SU-DHL-6 (cell line): ENCODE measurements around the gene LDHAL6A.

Source experiments
- H2AFZ ChIP-seq: fragments of 200-600 bp; sonication (generic); 2 replicates; pipeline ENCODE4 v1.6.1; 2014; ENCODE audit warnings: low read depth, mild to moderate bottlenecking, moderate library complexity, mixed read lengths, antibody characterized with exemption, low read length; ENCODE audit not compliant: severe bottlenecking
- H3F3A ChIP-seq: fragments of 200-600 bp; shearing (Covaris generic); 2 replicates; pipeline ENCODE4 v1.6.0; 2016; ENCODE audit warnings: antibody characterized with exemption, mild to moderate bottlenecking; ENCODE audit not compliant: insufficient read depth
- H3K27ac ChIP-seq: fragments of 200-600 bp; sonication (generic); 2 replicates; pipeline ENCODE4 v1.5.1; 2016; ENCODE audit warnings: low read depth, mild to moderate bottlenecking, low read length, moderate library complexity, mixed read lengths
- H3K27me3 ChIP-seq: fragments of 200-600 bp; sonication (generic), shearing (Covaris generic); 2 replicates; pipeline ENCODE4 v1.6.0; 2014; ENCODE audit warnings: mild to moderate bottlenecking, low read length
- H3K36me3 ChIP-seq: fragments of 200-600 bp; sonication (generic); 2 replicates; pipeline ENCODE4 v1.6.1; 2014; ENCODE audit warnings: mild to moderate bottlenecking, low read length, mixed read lengths
- H3K4me2 ChIP-seq: fragments of 300-600, 200-600 bp; shearing (Covaris generic), sonication (generic); 2 replicates; pipeline ENCODE4 v1.6.0; 2014; ENCODE audit warnings: low read length, low read depth, mild to moderate bottlenecking; ENCODE audit not compliant: poor library complexity, severe bottlenecking
- H3K4me3 ChIP-seq: fragments of 200-600 bp; sonication (generic); 2 replicates; pipeline ENCODE4 v1.5.1; 2014; ENCODE audit warnings: antibody characterized with exemption, low read length, mild to moderate bottlenecking, mixed read lengths; ENCODE audit not compliant: insufficient read depth, poor library complexity, severe bottlenecking
- H3K79me2 ChIP-seq: fragments of 200-600 bp; sonication (generic); 2 replicates; pipeline ENCODE4 v1.6.1; 2014; ENCODE audit warnings: mild to moderate bottlenecking, low read length, moderate library complexity; ENCODE audit not compliant: insufficient read depth
- H3K9ac ChIP-seq: fragments of 200-600 bp; sonication (generic); 2 replicates; pipeline ENCODE4 v1.7.0; 2014; ENCODE audit warnings: mild to moderate bottlenecking, low read length
- H3K9me2 ChIP-seq: fragments of 200-600 bp; sonication (generic); replicated peaks from 2 replicates; pipeline ENCODE4 v1.6.1; 2014; ENCODE audit warnings: low read length; ENCODE audit not compliant: insufficient read depth
- H3K9me3 ChIP-seq: fragments of 200-600 bp; sonication (generic); 2 replicates; pipeline ENCODE4 v1.6.1; 2014; ENCODE audit warnings: low read length, mixed read lengths; ENCODE audit not compliant: insufficient read depth
- H4K20me1 ChIP-seq: fragments of 200-600 bp; sonication (generic); 2 replicates; pipeline ENCODE4 v1.6.1; 2014; ENCODE audit warnings: low read depth, mild to moderate bottlenecking, antibody characterized with exemption, low read length, moderate library complexity, mixed read lengths
- EZH2phosphoT487 ChIP-seq: fragments of 200-600 bp; sonication (generic), shearing (Covaris generic); conservative IDR thresholded peaks from 2 replicates; pipeline ENCODE4 v1.6.1; 2018; ENCODE audit warnings: mild to moderate bottlenecking, antibody characterized with exemption, low read length, moderate library complexity, mixed read lengths
- TF ChIP-seq, protein P1 (sequence below): fragments of 200-600 bp; sonication (generic); IDR thresholded peaks from one replicate; pipeline ENCODE4 v1.5.1; 2017; ENCODE audit warnings: antibody characterized with exemption, mild to moderate bottlenecking, low read length, moderate library complexity; ENCODE audit not compliant: insufficient read depth, poor library complexity, severe bottlenecking

LDHAL6A gene

DNA sequence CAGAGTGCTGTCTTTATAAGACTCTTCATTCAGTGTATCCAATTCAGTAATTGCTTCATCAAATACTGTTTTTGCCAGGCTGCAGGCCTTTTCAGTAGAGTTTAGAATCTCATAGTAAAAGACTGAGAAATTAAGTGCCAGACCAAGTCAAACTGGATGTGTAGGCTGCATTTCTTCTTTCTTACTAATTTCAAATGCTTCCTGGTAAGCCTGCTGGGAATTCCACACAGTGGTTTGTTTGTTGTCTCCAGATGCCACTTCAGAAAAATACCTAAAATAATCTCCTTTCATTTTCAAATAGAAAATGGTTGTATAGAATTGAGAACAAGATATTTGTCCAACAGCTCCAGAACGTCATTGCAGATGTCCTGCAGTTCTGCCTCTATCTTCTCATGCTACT lies 34.7 kb downstream of the LDHAL6A start:
- H3K27ac ChIP-seq: no peak overlapping the region
- no peaks in the 10 kb centered on the region for H3F3A ChIP-seq
- H3K9me2 ChIP-seq: no peaks in the 10 kb centered on the region
- H3K36me3 ChIP-seq: peaks cover 20% of the 10 kb centered on the region
- no peak overlapping the region for H2AFZ ChIP-seq
- no peak overlapping the region for H3K4me3 ChIP-seq
- H3K4me2 ChIP-seq: no peak overlapping the region
- no peaks in the 10 kb centered on the region for H3K27me3 ChIP-seq
- H3K79me2 ChIP-seq: no peaks in the 10 kb centered on the region
- H4K20me1 ChIP-seq: no peaks in the 10 kb centered on the region
- no peak for TF ChIP-seq EZH2phosphoT487
- TF ChIP-seq, protein P1, sequence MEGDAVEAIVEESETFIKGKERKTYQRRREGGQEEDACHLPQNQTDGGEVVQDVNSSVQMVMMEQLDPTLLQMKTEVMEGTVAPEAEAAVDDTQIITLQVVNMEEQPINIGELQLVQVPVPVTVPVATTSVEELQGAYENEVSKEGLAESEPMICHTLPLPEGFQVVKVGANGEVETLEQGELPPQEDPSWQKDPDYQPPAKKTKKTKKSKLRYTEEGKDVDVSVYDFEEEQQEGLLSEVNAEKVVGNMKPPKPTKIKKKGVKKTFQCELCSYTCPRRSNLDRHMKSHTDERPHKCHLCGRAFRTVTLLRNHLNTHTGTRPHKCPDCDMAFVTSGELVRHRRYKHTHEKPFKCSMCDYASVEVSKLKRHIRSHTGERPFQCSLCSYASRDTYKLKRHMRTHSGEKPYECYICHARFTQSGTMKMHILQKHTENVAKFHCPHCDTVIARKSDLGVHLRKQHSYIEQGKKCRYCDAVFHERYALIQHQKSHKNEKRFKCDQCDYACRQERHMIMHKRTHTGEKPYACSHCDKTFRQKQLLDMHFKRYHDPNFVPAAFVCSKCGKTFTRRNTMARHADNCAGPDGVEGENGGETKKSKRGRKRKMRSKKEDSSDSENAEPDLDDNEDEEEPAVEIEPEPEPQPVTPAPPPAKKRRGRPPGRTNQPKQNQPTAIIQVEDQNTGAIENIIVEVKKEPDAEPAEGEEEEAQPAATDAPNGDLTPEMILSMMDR: no peak
- H3K9ac ChIP-seq: no peak overlapping the region
- H3K9me3 ChIP-seq: no peaks in the 10 kb centered on the region

DNA sequence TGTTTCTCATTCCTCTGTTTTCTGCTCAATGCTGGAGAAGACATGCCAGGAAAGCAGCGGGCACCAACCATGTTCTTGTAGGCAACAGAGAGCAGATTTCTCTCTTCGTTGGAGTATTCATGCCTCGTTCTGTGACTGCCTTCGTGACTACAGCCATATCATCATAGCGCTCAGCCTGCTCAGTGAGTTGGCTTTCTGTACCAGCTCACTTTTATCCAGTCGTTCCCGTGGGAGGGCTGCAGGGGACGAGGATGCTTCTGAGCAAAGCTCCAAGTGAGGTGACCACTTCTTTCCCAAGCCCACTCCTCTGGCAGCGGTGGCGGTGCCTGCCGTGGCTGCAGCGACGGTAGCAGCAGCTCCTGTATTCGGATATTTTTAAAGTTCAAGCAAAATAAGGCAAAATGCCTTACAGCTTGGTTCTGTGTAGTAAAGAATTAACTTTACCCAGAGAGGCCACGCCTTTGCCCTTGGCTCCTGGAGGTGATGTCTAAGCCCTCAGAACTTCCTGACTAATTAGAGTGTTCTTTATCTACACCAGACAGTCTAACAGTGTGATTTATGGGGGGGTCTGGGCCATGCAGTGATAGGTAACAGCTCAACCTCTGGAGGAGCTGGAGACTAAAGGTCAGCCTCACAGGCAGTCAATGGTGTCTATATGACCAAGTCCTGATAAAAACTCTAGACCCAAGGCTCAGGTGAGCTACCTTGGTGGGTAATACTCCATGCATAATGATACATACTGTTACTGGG lies 35.3 kb downstream of the LDHAL6A start:
- no peak overlapping the region for H2AFZ ChIP-seq
- no peaks in the 10 kb centered on the region for H4K20me1 ChIP-seq
- no peaks in the 10 kb centered on the region for H3F3A ChIP-seq
- H3K27me3 ChIP-seq: no peaks in the 10 kb centered on the region
- H3K4me2 ChIP-seq: no peak overlapping the region
- TF ChIP-seq, protein P1: no peak
- H3K36me3 ChIP-seq: peaks cover 20% of the 10 kb centered on the region
- no peak overlapping the region for H3K9ac ChIP-seq
- no peaks in the 10 kb centered on the region for H3K9me2 ChIP-seq
- no peak overlapping the region for H3K4me3 ChIP-seq
- no peaks in the 10 kb centered on the region for H3K79me2 ChIP-seq
- H3K27ac ChIP-seq: no peak overlapping the region
- no peaks in the 10 kb centered on the region for H3K9me3 ChIP-seq

DNA sequence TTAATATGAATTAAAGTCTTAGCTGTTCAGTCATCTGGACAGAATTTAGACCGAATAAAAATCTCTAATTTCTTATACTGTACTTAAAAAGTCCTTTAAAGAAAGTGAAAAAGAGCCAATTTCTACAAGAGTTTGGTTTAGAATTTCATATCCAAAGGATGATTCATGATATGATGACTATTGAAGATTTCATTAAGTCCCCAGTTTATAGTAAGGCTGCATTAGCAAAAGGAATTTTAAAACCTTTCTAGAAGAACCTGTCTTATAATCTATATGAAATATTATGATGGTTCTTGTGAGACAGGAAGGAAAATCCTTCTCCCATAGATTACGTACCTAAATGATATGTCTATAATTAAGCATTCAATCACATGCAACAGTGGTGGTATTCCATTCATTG lies 36.3 kb downstream of the LDHAL6A start:
- Histone ChIP-seq H3K36me3 (peaks cover 20% of the 10 kb centered on the region), H3K79me2 (no peaks in the 10 kb centered on the region), H3K27me3 (no peaks in the 10 kb centered on the region), H4K20me1 (no peaks in the 10 kb centered on the region), H3K9ac (no peak overlapping the region), H3K9me2 (no peaks in the 10 kb centered on the region), H2AFZ (no peak overlapping the region), H3F3A (no peaks in the 10 kb centered on the region), H3K4me3 (no peak overlapping the region), H3K27ac (no peak overlapping the region), H3K9me3 (no peaks in the 10 kb centered on the region), H3K4me2 (no peak overlapping the region)
- TF ChIP-seq, protein P1: no peak
- TF ChIP-seq EZH2phosphoT487: no peak
